NT2/D1 (cell line): ENCODE results near the gene SMURF1.

ENCODE experiments used
- SUZ12 ChIP-seq: IDR thresholded peaks from 2 replicates; pipeline ENCODE4 v1.6.1; 2011; ENCODE audit not compliant: insufficient read length, insufficient read depth; ENCODE audit errors: extremely low read depth
- YY1 ChIP-seq: IDR thresholded peaks from 2 replicates; pipeline ENCODE4 v1.6.1; 2011; ENCODE audit not compliant: insufficient read length, insufficient read depth
- ZNF274 ChIP-seq: IDR thresholded peaks from 2 replicates; pipeline ENCODE4 v1.6.1; 2011; ENCODE audit warnings: mild to moderate bottlenecking, low read depth, low read length

DNA sequence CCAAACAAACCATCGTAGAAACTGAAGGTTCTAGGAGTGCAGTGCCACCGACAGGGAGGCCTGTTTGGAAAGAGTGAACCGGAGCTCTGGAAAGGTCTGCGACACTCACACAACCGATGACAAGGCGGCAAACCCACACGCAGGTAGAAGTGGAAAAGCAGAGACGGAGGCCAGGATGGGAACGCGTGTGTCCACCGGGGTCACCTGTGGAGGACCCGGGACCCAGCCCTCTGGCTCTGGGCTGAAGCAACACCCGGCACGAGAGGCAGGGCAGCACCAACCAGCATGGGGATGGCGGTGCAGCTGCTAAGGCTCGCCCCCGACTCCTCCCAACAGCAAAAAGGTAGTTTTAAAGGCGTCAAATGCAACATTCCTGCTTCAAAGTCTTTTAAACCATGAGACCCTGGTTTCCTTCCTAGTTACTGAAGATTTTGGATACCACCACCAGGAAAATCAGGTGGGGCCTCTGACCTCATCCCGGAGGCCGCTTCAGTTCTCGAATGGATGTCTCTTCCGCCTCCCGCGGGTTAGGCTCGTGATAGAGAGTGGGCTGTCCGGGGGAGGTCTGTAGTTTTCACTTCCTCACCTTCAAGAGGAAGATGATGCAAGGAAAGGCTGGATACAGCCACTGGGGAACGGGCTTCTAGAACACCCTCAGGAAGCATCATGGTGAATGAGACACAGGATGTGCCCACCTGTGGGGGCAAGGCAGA is 115.5 kb downstream of the SMURF1 start:
- TF ChIP-seq ZNF274 (no peak), YY1 (no peak), SUZ12 (no peak)
